AG08396 (cell line): ENCODE measurements around the gene RGS9.
A peak's percentile ranks its signal among the peaks of the same experiment; 100 is the strongest.
"Not testable (repeated sequence)": the region's sequence is repeated elsewhere in the genome, so short reads cannot be mapped to it uniquely, and the experiment has no call there.

Experiments used
- DNase-seq: peaks from one replicate; pipeline ENCODE4 v3.0.0; 2012; ENCODE audit warnings: low spot score, mixed read lengths

The RGS9 gene

DNA sequence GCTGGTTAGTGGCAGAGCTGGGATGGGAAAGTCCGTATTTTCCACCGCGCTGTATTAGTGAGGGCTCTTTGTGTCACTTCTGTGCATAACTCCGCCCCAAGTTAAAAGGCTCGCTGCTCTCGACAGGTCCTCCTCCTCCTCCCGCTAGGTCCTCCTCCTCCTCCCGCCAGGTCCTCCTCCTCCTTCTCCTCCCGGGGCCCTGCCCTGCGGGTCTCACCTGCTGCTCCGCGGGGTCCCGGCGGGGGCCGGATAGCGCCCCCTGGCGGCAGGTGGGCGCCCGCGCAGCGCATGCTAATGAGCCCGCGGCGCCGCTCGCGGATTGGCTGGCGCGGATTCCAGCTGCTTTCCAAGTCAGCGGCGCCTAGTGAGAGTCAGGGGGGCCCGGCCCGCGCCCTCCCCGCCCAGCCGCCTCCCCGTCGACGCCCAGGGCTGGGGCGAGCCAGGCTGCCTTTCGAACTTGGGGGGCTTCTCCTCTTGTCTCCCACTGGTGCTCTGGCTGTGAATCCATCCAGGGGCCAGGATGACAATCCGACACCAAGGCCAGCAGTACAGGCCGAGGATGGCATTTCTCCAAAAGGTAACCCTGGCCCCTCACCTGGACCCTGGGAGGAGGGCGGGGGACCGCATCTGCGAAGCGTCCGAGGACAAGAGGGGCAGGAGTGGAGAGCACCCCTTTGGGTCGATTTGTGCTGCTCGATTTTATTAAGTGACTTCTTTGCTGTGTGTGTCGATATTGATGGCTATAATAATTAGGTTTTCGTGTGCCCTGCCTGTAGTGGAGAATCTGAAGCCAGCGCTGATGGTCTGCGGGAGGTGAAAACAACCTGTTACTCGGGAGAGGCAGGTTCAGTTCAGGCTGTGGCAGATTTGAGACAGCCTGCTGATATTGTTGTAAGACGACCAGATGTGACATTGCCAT lies at the start of gene RGS9:
TSS of gene RGS9 (plus strand) at position 350 of the 919 bp plus-strand sequence. CDS start at position 521, 171 bp downstream.
- DNase-seq: peak; percentile 90

DNA sequence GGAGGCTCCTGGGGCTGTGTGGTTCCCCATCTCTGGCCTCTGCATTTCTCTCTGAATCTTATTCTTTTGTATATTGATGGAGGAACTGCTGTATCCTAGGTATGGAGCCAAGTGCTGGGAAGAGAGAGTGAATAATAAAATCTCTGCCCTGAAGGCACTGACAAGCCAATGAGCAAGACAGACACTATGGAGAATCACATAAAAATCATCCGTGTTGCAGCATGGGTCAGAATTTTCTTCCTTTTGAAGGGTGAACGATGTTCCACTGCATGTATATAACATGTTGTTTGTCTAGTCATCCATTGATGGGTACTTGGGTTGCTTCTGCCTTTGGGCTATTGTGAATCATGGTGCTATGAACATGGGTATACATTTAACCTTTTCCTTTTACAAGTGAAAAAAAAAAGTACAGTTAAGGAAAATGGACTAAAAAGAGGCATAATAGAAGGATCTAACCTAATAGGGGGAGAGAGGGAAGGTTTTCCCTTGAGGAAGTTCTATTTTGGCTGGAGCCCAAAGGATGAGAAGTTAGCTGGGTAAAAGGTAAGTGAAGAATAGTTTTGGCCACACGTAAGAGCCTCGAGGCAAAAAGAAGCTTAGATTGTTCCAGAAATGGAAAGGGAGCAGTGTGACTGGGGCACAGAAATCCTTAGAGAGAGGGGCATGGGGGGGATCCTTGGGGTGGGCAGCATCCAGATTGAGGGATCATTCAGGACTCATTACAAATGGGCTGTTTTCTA lies 48.4 kb upstream of the RGS9 start:
- DNase-seq: no peak

DNA sequence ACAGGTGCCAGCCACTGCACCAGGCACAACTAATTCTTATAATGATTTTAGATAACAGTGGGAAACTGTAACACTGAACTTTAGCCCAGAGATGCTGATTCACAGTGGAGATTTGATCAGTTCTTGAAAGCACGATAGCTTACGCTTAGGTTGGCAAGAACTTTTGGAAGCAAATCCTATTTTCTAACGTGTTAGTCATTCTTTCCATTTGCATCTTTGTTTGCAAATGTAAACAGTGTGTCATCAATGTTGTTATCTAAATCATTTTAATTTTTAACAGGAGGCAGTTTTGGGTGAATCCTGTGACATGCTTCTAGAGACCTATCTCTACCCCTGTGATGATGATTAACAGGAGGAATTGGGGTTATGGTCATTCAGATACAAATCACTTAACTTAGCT lies 44.9 kb upstream of the RGS9 start:
- peak; percentile 47 for DNase-seq

DNA sequence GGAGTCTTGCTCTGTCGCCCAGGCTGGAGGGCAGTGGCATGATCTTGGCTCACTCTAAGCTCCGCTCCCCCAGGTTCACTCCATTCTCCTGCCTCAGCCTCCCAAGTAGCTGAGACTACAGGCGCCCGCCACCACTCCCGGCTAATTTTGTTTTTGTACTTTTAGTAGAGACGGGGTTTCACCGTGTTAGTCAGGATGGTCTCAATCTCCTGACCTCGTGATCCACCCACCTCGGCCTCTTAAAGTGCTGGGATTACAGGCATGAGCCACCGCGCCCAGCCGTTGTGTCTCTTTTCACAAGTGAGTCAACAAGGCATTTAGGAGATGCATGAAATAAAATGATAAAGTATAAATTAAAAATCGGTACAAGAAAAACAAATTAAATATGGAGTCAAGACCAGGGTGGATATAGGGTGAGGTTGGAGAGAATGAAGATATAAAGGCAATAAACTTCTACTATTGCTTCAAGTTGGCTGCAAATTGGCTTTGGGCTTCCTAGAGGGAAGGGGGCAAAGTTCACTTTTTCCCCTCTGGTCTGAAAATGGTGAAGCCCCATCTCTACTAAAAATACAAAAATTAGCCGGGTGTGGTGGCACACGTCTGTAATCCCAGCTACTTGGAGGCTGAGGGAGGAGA lies 44.3 kb upstream of the RGS9 start:
- DNase-seq: not testable (repeated sequence)

- DNase-seq: no peak
These were observed 43.2 kb upstream of the RGS9 start for GRCh38 chr17:65093930-65094329.

DNA sequence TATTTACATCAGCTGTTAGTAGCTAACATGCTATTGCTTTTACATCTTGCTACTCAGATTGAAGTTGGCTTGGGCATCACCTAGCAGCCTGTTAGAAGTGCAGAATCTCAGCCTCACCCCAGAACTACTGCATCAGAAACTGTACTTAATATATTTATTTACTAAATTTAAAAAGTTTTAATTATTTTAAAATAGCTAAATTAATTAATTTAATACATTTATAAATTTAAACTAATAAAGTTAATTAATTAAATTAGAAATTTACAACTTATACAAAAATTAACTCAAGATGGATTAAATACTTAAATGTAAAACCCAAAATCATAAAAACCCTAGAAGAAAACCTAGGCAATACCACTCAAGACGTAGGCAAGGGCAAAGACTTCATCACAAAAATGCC lies 41.7 kb upstream of the RGS9 start:
- DNase-seq: no peak

- not testable (repeated sequence) for DNase-seq
These were observed 40.8 kb upstream of the RGS9 start for GRCh38 chr17:65096382-65096781.

GRCh38 chr17:65097110-65097509 lies 40.1 kb upstream of the RGS9 start:
- DNase-seq: no peak

- DNase-seq: no peak
These were observed 37.7 kb upstream of the RGS9 start for GRCh38 chr17:65099475-65099874.

DNA sequence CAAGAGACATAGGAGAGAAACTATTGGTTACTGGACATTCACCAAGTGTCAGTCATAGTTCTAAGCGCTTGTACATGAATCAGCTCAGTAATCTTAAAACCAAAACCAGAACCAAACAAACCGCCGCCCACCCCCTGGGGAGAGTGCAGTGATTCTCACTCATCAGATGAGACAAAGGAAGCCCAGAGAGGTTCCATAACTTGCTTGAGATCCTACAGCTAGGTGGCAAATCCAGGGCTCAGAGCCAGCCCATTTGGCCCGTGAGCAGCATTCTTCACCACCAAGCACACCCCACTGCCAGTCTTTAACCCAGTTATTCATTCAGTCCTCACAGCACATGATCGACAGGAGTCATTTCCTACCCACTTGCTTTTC lies 37.2 kb upstream of the RGS9 start:
- DNase-seq: peak; percentile 67

DNA sequence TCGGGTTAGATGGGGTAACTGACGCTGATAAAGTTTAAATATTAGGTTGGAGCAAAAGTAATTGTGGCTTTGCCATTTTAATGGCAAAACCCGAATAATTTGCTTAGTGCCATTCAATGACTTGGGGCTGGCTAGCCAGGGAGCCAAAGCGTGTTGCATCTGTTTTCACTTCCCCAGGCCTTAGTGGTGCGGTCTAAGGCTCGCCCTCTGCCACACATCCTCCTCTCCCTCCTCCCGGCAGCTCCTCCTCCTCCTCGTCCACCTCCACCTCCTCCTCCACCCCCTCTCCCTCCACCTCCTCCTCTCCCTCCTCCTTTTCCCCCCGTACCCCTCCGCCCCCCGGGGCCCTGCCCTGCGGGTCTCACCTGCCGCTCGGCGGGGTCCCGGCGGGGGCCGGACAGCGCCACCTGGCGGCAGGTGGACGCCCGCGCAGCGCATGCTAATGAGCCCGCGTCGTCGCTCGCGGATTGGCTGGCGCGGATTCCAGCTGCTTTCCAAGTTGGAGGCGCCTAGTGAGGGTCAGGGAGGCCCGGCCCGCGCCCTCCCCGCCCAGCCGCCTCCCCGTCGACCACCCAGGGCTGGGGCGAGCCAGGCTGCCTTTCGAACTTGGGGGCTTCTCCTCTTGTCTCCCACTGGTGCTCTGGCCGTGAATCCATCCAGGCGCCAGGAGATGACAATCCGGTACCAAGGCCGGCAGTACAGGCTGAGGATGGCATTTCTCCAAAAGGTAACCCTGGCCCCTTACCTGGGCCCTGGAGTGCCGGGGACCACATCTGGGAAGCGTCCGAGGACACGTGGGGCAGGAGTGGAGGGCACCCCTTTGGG lies 36.6 kb upstream of the RGS9 start:
- peak; percentile 89 for DNase-seq

DNA sequence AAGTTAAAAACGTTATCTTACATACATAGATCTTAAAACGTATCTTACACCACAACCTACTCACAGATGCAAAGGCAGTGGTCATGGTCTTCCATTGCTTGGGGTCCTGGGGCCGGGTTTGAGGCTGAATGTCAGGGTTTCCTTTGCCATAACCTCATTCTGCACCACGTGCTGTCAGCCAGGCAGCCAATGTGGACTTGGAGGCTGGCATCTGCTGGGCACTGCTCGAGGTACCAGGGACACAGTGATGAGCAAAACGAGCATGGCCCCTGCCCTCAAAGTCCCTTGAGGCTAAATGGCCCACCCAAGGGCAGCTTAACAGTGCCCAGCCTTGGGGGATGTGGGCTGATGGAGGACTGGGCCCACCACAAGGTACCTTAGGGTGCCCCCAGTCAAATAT lies 35.8 kb upstream of the RGS9 start:
- no peak for DNase-seq

- DNase-seq: no peak
These were observed 34.9 kb upstream of the RGS9 start for GRCh38 chr17:65102235-65102634.

GRCh38 chr17:65102788-65103187 lies 34.4 kb upstream of the RGS9 start:
- no peak for DNase-seq

- no peak for DNase-seq
These were observed 33.7 kb upstream of the RGS9 start for GRCh38 chr17:65103431-65103830.

DNA sequence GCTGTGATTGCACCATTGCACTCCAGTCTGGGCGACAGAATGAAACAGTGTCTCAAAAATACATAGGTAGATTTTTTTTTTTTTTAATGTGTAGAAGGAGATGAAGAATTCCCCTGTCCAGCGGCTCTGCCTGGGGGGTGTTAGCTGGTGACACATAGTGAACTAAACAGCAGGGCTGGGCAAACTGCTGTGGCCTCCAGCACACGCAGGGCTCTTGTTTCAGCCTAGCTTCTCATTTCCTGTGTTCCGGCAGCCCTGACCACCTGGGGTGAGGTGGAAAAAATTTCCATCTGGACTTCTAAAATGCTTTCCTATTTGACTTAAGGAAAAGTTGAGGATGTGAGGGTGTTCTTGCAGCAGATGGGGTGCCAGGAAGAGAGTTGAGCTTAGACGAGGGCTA lies 33.3 kb upstream of the RGS9 start:
- no peak for DNase-seq

DNA sequence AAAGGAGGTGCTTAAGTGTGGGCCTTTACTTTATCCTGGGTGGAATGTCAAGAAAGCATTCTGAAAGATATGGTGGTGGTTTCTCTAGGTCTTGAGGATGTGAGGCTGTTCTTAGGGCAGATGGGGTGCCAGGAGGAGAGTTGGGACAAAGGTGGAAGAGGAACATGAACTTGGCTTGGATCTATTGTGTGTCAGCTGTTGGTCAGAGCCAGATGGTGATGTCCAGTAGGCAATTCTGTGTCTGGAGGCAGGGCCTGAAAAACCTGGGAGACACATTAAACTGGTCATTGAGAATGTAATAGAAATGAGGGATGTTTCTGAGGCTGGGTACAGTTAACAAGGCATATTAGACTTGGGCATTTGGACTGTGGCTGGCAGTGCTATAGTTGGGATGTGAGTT lies 32.6 kb upstream of the RGS9 start:
- DNase-seq: no peak

GRCh38 chr17:65104973-65105372 lies 32.2 kb upstream of the RGS9 start:
- no peak for DNase-seq

DNA sequence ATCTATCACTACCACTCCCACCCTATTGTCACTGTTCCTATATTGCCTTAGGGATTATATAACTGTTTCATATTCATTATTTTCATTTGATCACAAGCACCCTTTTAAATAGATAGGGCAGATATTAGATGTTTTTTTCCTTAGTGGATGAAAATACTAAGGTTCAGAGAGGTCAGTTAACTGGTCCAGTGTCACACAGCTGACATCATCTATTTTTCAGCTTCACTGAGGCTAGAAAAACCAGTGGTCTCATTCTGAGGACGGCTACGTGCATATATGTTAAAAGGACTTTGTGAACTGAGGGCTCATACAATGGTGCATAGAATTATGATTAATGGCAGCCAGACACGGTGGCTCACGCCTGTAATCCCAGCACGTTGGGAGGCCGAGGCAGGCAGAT lies 29.0 kb upstream of the RGS9 start:
- DNase-seq: no peak

DNA sequence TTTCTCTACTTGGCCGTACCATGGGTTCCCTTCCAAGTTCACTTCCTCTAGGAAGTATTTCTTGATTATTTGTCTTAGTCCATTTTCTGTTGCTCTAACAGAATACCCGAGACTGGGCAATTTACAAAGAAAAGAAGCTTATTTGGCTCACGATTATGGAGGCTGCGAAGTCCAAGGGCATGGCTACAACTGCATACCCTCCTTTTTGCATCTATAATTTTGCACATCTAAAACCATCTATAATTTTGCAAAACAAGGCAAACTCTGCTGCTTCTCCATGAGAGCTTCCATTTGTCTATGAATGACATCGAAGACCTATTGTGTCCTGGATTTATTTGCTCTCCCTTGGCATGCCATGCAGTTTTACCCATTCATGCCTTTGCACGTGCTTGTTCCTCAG lies 27.6 kb upstream of the RGS9 start:
- DNase-seq: no peak

DNA sequence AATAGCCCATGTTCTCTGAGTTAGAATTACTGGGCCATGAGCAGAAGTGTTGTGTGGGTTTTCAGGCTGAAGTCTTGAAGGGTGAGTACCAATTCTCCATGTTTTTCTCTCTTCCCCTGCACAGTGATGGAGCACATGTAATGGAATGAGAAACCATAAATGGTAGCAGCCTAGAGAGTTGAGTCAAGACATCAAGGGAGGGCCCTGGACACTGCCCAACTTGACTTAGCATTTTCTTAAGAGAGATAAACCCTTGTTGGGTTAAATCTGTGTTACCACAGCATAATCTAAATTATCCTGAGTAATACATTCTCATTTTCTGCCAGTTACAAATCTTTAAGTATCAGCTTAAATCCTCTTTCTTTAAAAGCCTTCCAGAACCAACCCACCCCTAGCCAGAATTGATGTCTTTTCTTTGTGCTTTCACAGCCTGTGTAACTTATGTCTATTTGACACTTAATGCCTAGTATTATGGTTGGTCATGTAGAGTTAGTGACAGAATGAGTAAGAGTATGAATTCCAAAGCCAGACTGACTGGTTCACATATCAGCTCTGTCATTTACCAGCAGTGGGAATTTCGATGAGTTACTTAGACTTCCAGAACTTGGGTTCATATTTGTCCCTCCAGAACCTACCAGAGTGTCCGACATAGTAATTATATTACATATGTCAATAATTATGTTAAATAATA lies 27.0 kb upstream of the RGS9 start:
- peak; percentile 29 for DNase-seq
